ENCODE data around the gene ACBD6. TPM values are rescaled to one million over a fixed set of nuclear protein-coding genes. Genes with fewer than 3 reads are reported as not detected.
A peak's percentile ranks its signal among the peaks of the same experiment; 100 is the strongest.
"Not testable (repeated sequence)": the region's sequence is repeated elsewhere in the genome, so short reads cannot be mapped to it uniquely, and the experiment has no call there.

The ACBD6 gene
- total RNA-seq, 1 donor from 2014 or later = 57.1 TPM

GRCh38 chr1:180424848-180425457 lies 77.4 kb downstream of the ACBD6 start:
- no peak for FAIRE-seq
- no peak for DNase-seq (ENCODE audit: low spot score in 2 of 2)

GRCh38 chr1:180421614-180422013 lies 80.8 kb downstream of the ACBD6 start:
- no peak for DNase-seq (ENCODE audit: low spot score in 2 of 2)
- no peak for FAIRE-seq

GRCh38 chr1:180421145-180421544 lies 81.2 kb downstream of the ACBD6 start:
- DNase-seq (ENCODE audit: low spot score in 2 of 2); FAIRE-seq: not testable (repeated sequence)

GRCh38 chr1:180415985-180416633 lies 86.3 kb downstream of the ACBD6 start:
- no peak for FAIRE-seq

GRCh38 chr1:180415236-180415848 lies 87.0 kb downstream of the ACBD6 start:
- FAIRE-seq (no peak), DNase-seq (ENCODE audit: low spot score in 2 of 2) (no peak)

More at GRCh38 chr1:180415985-180416633, 86.3 kb downstream of the ACBD6 start:
- peak in 1 of 2 donors; percentile 10 for DNase-seq (ENCODE audit: low spot score in 2 of 2)

GRCh38 chr1:180412583-180412982 lies 89.8 kb downstream of the ACBD6 start:
- FAIRE-seq (no peak), DNase-seq (ENCODE audit: low spot score in 2 of 2) (no peak)

GRCh38 chr1:180408128-180408527 lies 94.2 kb downstream of the ACBD6 start:
- DNase-seq (ENCODE audit: low spot score in 2 of 2); FAIRE-seq: not testable (repeated sequence)

- no peak for DNase-seq (ENCODE audit: low spot score in 2 of 2)
- no peak for FAIRE-seq
These were observed 95.3 kb downstream of the ACBD6 start for GRCh38 chr1:180407051-180407450.

GRCh38 chr1:180402551-180402950 lies 99.8 kb downstream of the ACBD6 start:
- FAIRE-seq (no peak), DNase-seq (ENCODE audit: low spot score in 2 of 2) (no peak)

- FAIRE-seq (no peak), DNase-seq (ENCODE audit: low spot score in 2 of 2) (no peak)
These were observed 100.4 kb downstream of the ACBD6 start for GRCh38 chr1:180402001-180402400.

GRCh38 chr1:180397175-180397574 lies 105.2 kb downstream of the ACBD6 start:
- DNase-seq (ENCODE audit: low spot score in 2 of 2) (no peak), FAIRE-seq (no peak)

- FAIRE-seq (no peak), DNase-seq (ENCODE audit: low spot score in 2 of 2) (no peak)
These were observed 109.8 kb downstream of the ACBD6 start for GRCh38 chr1:180392427-180393145.

- no peak for FAIRE-seq
- DNase-seq (ENCODE audit: low spot score in 2 of 2) = no peak
These were observed 110.4 kb downstream of the ACBD6 start for GRCh38 chr1:180392020-180392419.

GRCh38 chr1:180387413-180387812 lies 115.0 kb downstream of the ACBD6 start:
- FAIRE-seq = no peak
- DNase-seq (ENCODE audit: low spot score in 2 of 2) = no peak

- FAIRE-seq (no peak), DNase-seq (ENCODE audit: low spot score in 2 of 2) (no peak)
These were observed 115.5 kb downstream of the ACBD6 start for GRCh38 chr1:180386745-180387367.

GRCh38 chr1:180385144-180385543 lies 117.2 kb downstream of the ACBD6 start:
- no peak for DNase-seq (ENCODE audit: low spot score in 2 of 2)
- no peak for FAIRE-seq

GRCh38 chr1:180384286-180385005 lies 117.9 kb downstream of the ACBD6 start:
- DNase-seq (ENCODE audit: low spot score in 2 of 2) (no peak), FAIRE-seq (no peak)

- DNase-seq (ENCODE audit: low spot score in 2 of 2) = no peak
- no peak for FAIRE-seq
These were observed 119.9 kb downstream of the ACBD6 start for GRCh38 chr1:180382326-180383115.

GRCh38 chr1:180381184-180381580 lies 121.2 kb downstream of the ACBD6 start:
- FAIRE-seq = no peak

More at GRCh38 chr1:180381184-180381580, 121.2 kb downstream of the ACBD6 start:
- DNase-seq (ENCODE audit: low spot score in 2 of 2) = no peak
